Endothelial cell of umbilical vein (primary cell): ENCODE results near the gene USF1. TPM values are rescaled to one million over a fixed set of nuclear protein-coding genes. Genes with fewer than 3 reads are reported as not detected.

Experiments used
- BruUV-seq: library from RNA; stranded (reverse); fragments of 400-500 nt; replicated peaks from 2 replicates; lab custom pipeline; 2021; lab: Mats Ljungman, UMichigan
- CTCF ChIA-PET: fragments of 300-600, 350-600 bp; sonication (Branson Sonifier 250); formaldehyde crosslinking; loops from one replicate; lab custom pipeline; 2021; ENCODE audit warnings: antibody characterized with exemption, inconsistent platforms; lab: Charles Lee
- POLR2A ChIA-PET: fragments of 300-600, 350-600 bp; sonication (Branson Sonifier 250); formaldehyde crosslinking; loops from one replicate; lab custom pipeline; 2021; ENCODE audit warnings: antibody characterized with exemption, inconsistent platforms; lab: Charles Lee
- DNase-seq: peaks from one replicate; pipeline ENCODE4 v3.0.0-alpha.2; 2011; ENCODE audit warnings: low read depth, low spot score
- FAIRE-seq: peaks from 2 replicates; lab custom pipeline; 2011; peaks lifted over from hg19 to GRCh38; lab: Jason Lieb, UNC
- H2AFZ ChIP-seq: 2 replicates; pipeline ENCODE4 v1.6.0; 2012; ENCODE audit warnings: low read depth, low read length, control low read depth, inconsistent platforms
- H3K27ac ChIP-seq: 2 replicates; pipeline ENCODE4 v1.5.1; 2011; ENCODE audit warnings: low read depth, mild to moderate bottlenecking, control low read depth, low read length, moderate library complexity; ENCODE audit not compliant: insufficient read depth
- H3K27me3 ChIP-seq, 2 experiments: 2 replicates each; pipeline versions ENCODE4 v1.6.0 to v1.6.1; 2011; ENCODE audit warnings: low read length in 2 of 2, mixed read lengths in 1 of 2; ENCODE audit not compliant: control insufficient read depth in 2 of 2, insufficient read depth in 2 of 2
- H3K36me3 ChIP-seq, 2 experiments: 2 replicates in 1 of 2; 3 replicates in 1 of 2; pipeline ENCODE4 v1.5.1; 2011; ENCODE audit warnings: low read length in 2 of 2, mild to moderate bottlenecking in 1 of 2, moderate library complexity in 1 of 2; ENCODE audit not compliant: control insufficient read depth in 2 of 2, insufficient read depth in 2 of 2; ENCODE audit errors: extremely low read depth in 1 of 2
- H3K4me1 ChIP-seq: 3 replicates; pipeline ENCODE4 v1.5.1; 2011; ENCODE audit warnings: mild to moderate bottlenecking, low read length; ENCODE audit not compliant: control insufficient read depth, insufficient read depth; ENCODE audit errors: extremely low read depth
- H3K4me2 ChIP-seq: 2 replicates; pipeline ENCODE4 v1.6.1; 2011; ENCODE audit warnings: low read length, control low read depth, mixed read lengths; ENCODE audit not compliant: insufficient read depth
- H3K4me3 ChIP-seq, 3 experiments: fragments of 200-600 bp in 1 of 3; sonication (generic), shearing (Covaris generic) in 1 of 3; replicated peaks in 1 of 3; 2 replicates each; pipeline ENCODE4 v1.5.1; 2011 to 2016; ENCODE audit warnings: control low read depth in 3 of 3, low read length in 3 of 3, mild to moderate bottlenecking in 2 of 3, inconsistent platforms in 1 of 3, low read depth in 1 of 3, moderate library complexity in 1 of 3; ENCODE audit not compliant: insufficient read depth in 1 of 3
- H3K79me2 ChIP-seq: 2 replicates; pipeline ENCODE4 v1.6.0; 2012; ENCODE audit warnings: low read length, inconsistent platforms; ENCODE audit not compliant: control insufficient read depth, insufficient read depth
- H3K9ac ChIP-seq: replicated peaks from 2 replicates; pipeline ENCODE3; 2011; ENCODE audit warnings: low read length, control low read depth; ENCODE audit not compliant: insufficient read depth; ENCODE audit errors: extremely low read depth
- H3K9me1 ChIP-seq: replicated peaks from 3 replicates; pipeline ENCODE4 v1.6.0; 2011; ENCODE audit warnings: mild to moderate bottlenecking, low read length; ENCODE audit not compliant: control insufficient read depth, insufficient read depth; ENCODE audit errors: extremely low read depth
- H3K9me3 ChIP-seq: replicated peaks from 2 replicates; pipeline ENCODE4 v1.5.1; 2012; ENCODE audit warnings: low read length, inconsistent platforms; ENCODE audit not compliant: control insufficient read depth, insufficient read depth
- H4K20me1 ChIP-seq: replicated peaks from 2 replicates; pipeline ENCODE3; 2011; ENCODE audit warnings: mild to moderate bottlenecking, low read length; ENCODE audit not compliant: control insufficient read depth, insufficient read depth; ENCODE audit errors: extremely low read depth
- CTCF ChIP-seq, 2 donors: IDR thresholded peaks; 1 replicate in 1 of 2; 2 replicates in 1 of 2; pipeline ENCODE4 v1.5.1; 2011; ENCODE audit warnings: low read length in 2 of 2, mild to moderate bottlenecking in 2 of 2, moderate library complexity in 2 of 2, control low read depth in 1 of 2, inconsistent platforms in 1 of 2, low read depth in 1 of 2; ENCODE audit not compliant: insufficient read depth in 1 of 2; ENCODE audit errors: extremely low read depth in 1 of 2
- EZH2 ChIP-seq: IDR thresholded peaks from 2 replicates; pipeline ENCODE4 v1.6.1; 2012; ENCODE audit warnings: borderline replicate concordance, low read depth, mild to moderate bottlenecking, moderate library complexity, low read length, inconsistent platforms; ENCODE audit not compliant: severe bottlenecking
- FOS ChIP-seq: IDR thresholded peaks from 2 replicates; pipeline ENCODE4 v1.6.1; 2011; ENCODE audit warnings: mild to moderate bottlenecking, low read length, moderate library complexity, borderline replicate concordance; ENCODE audit not compliant: insufficient read depth
- GATA2 ChIP-seq: IDR thresholded peaks from 2 replicates; pipeline ENCODE4 v1.7.0; 2011; ENCODE audit warnings: low read depth, mild to moderate bottlenecking, moderate library complexity, mixed read lengths, low read length; ENCODE audit not compliant: insufficient read length, insufficient read depth
- JUN ChIP-seq: IDR thresholded peaks from 2 replicates; pipeline ENCODE4 v1.6.1; 2011; ENCODE audit warnings: borderline replicate concordance, low read depth; ENCODE audit not compliant: insufficient read length, insufficient read depth
- MAX ChIP-seq: IDR thresholded peaks from 2 replicates; pipeline ENCODE4 v1.6.1; 2011; ENCODE audit not compliant: insufficient read depth, insufficient read length
- MYC ChIP-seq: IDR thresholded peaks from one replicate; pipeline ENCODE4 v1.6.1; 2011; ENCODE audit warnings: mild to moderate bottlenecking, low read depth, low read length
- POLR2A ChIP-seq: IDR thresholded peaks from 2 replicates; pipeline ENCODE4 v1.6.1; 2012; ENCODE audit warnings: low read depth, mild to moderate bottlenecking, control low read depth, low read length
- POLR2AphosphoS5 ChIP-seq: IDR thresholded peaks from 2 replicates; pipeline ENCODE4 v1.6.1; 2012; ENCODE audit warnings: low read depth, mild to moderate bottlenecking, control low read depth, low read length, moderate library complexity; ENCODE audit not compliant: insufficient read depth
- dilution Hi-C: fragments of 300-500 bp; cut with MboI; formaldehyde crosslinking; loops from one replicate; pipeline ENCODE4 v1.15.0; 2019; ENCODE audit warnings: low sequenced_read_pairs; ENCODE audit not compliant: extremely low pct_ligation_motif_present
- intact Hi-C: fragments of 100-400 bp; cut with micrococcal nuclease; formaldehyde crosslinking; loops from one replicate; pipeline ENCODE4 v1.10.0; 2022
- polyA plus RNA-seq, 4 experiments: library from polyadenylated mRNA; depleted of rRNA in 3 of 4; stranded (reverse) in 3 of 4; unstranded in 1 of 4; fragments of >200 nt; gene quantifications; 2 replicates each; pipeline versions ENCODE4 v1.2.1 to v1.2.3, GENCODE V29; 2011 to 2012; ENCODE audit warnings: missing spikeins in 1 of 4
- total RNA-seq: library from RNA; stranded (reverse); gene quantifications from 2 replicates; pipeline ENCODE4 v1.2.3, GENCODE V29; 2021

USF1 gene
- total and polyA plus RNA-seq, 2 donors (not counting 3 experiments of a cell fraction or from before 2014, with no cell fraction given): 53.4 to 56.7 TPM

DNA sequence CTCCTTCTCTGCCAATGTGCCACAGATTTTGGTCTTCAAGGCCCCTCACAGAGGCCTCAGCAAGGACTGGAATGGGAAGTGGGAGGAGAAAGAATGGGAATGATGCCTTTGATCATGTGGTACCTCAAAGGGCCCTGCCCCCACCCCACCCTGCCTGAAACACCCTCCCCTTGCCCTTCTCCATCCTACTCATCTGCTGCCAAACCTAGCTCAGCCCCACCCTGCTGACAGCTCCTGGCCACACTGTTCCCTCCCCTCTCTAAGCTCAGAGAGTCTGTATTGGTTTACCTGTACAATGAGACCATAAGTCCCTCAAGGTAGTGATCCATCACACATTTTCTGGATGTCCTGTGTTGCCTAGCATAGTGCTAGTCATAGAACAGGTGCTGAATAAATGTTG lies 30.6 kb upstream of the USF1 start:
- H3K79me2 ChIP-seq: no peaks in the 10 kb centered on the region
- ChIA-PET POLR2A (no interaction called here), CTCF (interaction anchor here (0.6 to 0.7 kb wide), 2 partner anchors 31 to 195 kb away, joined by 3 read pairs; partner anchors contain the start of gene USF1)
- no peak overlapping the region for H2AFZ ChIP-seq
- no peaks in the 10 kb centered on the region for H3K36me3 ChIP-seq
- no peak overlapping the region for H3K9ac ChIP-seq
- H3K27me3 ChIP-seq: no peaks in the 10 kb centered on the region
- FAIRE-seq (no peak), DNase-seq (no peak)
- TF ChIP-seq FOS (no peak), POLR2AphosphoS5 (no peak), GATA2 (no peak), MAX (no peak), POLR2A (no peak), CTCF (IDR thresholded peaks at IDR 0.05; ENCODE audit: extremely low read depth in 1 of 2, insufficient read depth in 1 of 2, low read depth in 1 of 2, low read length in 2 of 2) (no peak), EZH2 (no peak), JUN (no peak), MYC (no peak)
- no peaks in the 10 kb centered on the region for H4K20me1 ChIP-seq
- no peaks in the 10 kb centered on the region for H3K4me1 ChIP-seq
- no peaks in the 10 kb centered on the region for H3K9me3 ChIP-seq
- no peak overlapping the region for H3K27ac ChIP-seq
- no peak overlapping the region for H3K4me2 ChIP-seq
- BruUV-seq: no TSS peak
- no peaks in the 10 kb centered on the region for H3K9me1 ChIP-seq
- no peak overlapping the region for H3K4me3 ChIP-seq
- dilution Hi-C loops: no loop called here
- intact Hi-C loops: no loop called here
